Measurements from ENCODE around the gene TMTC4.
"Not testable (repeated sequence)": the region's sequence is repeated elsewhere in the genome, so short reads cannot be mapped to it uniquely, and the experiment has no call there.

Gene TMTC4

GRCh38 chr13:100630555-100630954 lies 44.0 kb downstream of the TMTC4 start:
- DNase-seq (ENCODE audit: extremely low read depth in 1 of 2, low read depth in 1 of 2), result no peak

GRCh38 chr13:100627120-100627519 lies 47.5 kb downstream of the TMTC4 start:
- DNase-seq (ENCODE audit: extremely low read depth in 1 of 2, low read depth in 1 of 2), result no peak

GRCh38 chr13:100625447-100625846 lies 49.1 kb downstream of the TMTC4 start:
- no peak for DNase-seq (ENCODE audit: extremely low read depth in 1 of 2, low read depth in 1 of 2)

- no peak for DNase-seq (ENCODE audit: extremely low read depth in 1 of 2, low read depth in 1 of 2)
These were observed 53.8 kb downstream of the TMTC4 start for GRCh38 chr13:100620792-100621191.

GRCh38 chr13:100619940-100620339 lies 54.7 kb downstream of the TMTC4 start:
- DNase-seq (ENCODE audit: extremely low read depth in 1 of 2, low read depth in 1 of 2), result no peak

- DNase-seq (ENCODE audit: extremely low read depth in 1 of 2, low read depth in 1 of 2), result not testable (repeated sequence)
These were observed 55.7 kb downstream of the TMTC4 start for GRCh38 chr13:100618897-100619296.

- no peak for DNase-seq (ENCODE audit: extremely low read depth in 1 of 2, low read depth in 1 of 2)
These were observed 61.6 kb downstream of the TMTC4 start for GRCh38 chr13:100613031-100613430.

GRCh38 chr13:100611678-100612492 lies 62.7 kb downstream of the TMTC4 start:
- DNase-seq (ENCODE audit: extremely low read depth in 1 of 2, low read depth in 1 of 2), result no peak

GRCh38 chr13:100610391-100611347 lies 63.9 kb downstream of the TMTC4 start:
- no peak for DNase-seq (ENCODE audit: extremely low read depth in 1 of 2, low read depth in 1 of 2)

GRCh38 chr13:100608906-100609305 lies 65.7 kb downstream of the TMTC4 start:
- DNase-seq (ENCODE audit: extremely low read depth in 1 of 2, low read depth in 1 of 2), result no peak

- DNase-seq (ENCODE audit: extremely low read depth in 1 of 2, low read depth in 1 of 2), result no peak
These were observed 66.1 kb downstream of the TMTC4 start for GRCh38 chr13:100608489-100608888.

GRCh38 chr13:100604918-100605710 lies 69.5 kb downstream of the TMTC4 start:
- DNase-seq (ENCODE audit: extremely low read depth in 1 of 2, low read depth in 1 of 2), result no peak

GRCh38 chr13:100602493-100603111 lies 72.0 kb downstream of the TMTC4 start:
- DNase-seq (ENCODE audit: extremely low read depth in 1 of 2, low read depth in 1 of 2), result no peak

GRCh38 chr13:100601716-100602115 lies 72.9 kb downstream of the TMTC4 start:
- no peak for DNase-seq (ENCODE audit: extremely low read depth in 1 of 2, low read depth in 1 of 2)

- no peak for DNase-seq (ENCODE audit: extremely low read depth in 1 of 2, low read depth in 1 of 2)
These were observed 73.7 kb downstream of the TMTC4 start for GRCh38 chr13:100600915-100601314.

GRCh38 chr13:100600461-100600860 lies 74.1 kb downstream of the TMTC4 start:
- no peak for DNase-seq (ENCODE audit: extremely low read depth in 1 of 2, low read depth in 1 of 2)

GRCh38 chr13:100597253-100597652 lies 77.3 kb downstream of the TMTC4 start:
- DNase-seq (ENCODE audit: extremely low read depth in 1 of 2, low read depth in 1 of 2), result no peak

GRCh38 chr13:100596516-100596915 lies 78.1 kb downstream of the TMTC4 start:
- DNase-seq (ENCODE audit: extremely low read depth in 1 of 2, low read depth in 1 of 2), result no peak

- DNase-seq (ENCODE audit: extremely low read depth in 1 of 2, low read depth in 1 of 2), result no peak
These were observed 79.9 kb downstream of the TMTC4 start for GRCh38 chr13:100594731-100595130.

GRCh38 chr13:100594255-100594654 lies 80.3 kb downstream of the TMTC4 start:
- no peak for DNase-seq (ENCODE audit: extremely low read depth in 1 of 2, low read depth in 1 of 2)

All from activated CD8-positive, alpha-beta memory T cell treated with anti-CD3 and anti-CD28 coated beads for 1 hour (primary cell).